CD14-positive monocyte (primary cell): ENCODE data around the gene ELANE. TPM values are rescaled to one million over a fixed set of nuclear protein-coding genes. Genes with fewer than 3 reads are reported as not detected.

Experiments
- DNase-seq, 3 donors: peaks; one replicate each; pipeline ENCODE4 v3.0.0-alpha.2; 2011 to 2022
- H2AFZ ChIP-seq: 2 replicates; pipeline ENCODE4 v1.6.0; 2012; ENCODE audit warnings: mild to moderate bottlenecking, low read depth, low read length, inconsistent platforms; ENCODE audit not compliant: insufficient read depth, poor library complexity, severe bottlenecking
- H3K27ac ChIP-seq, 2 donors: 1 replicate in 1 of 2; 2 replicates in 1 of 2; pipeline ENCODE4 v1.5.1; 2012 to 2013; ENCODE audit warnings: low read length in 2 of 2, control low read depth in 1 of 2, inconsistent platforms in 1 of 2, low read depth in 1 of 2, mild to moderate bottlenecking in 1 of 2
- H3K27me3 ChIP-seq, 2 donors: one replicate each; pipeline versions ENCODE4 v1.6.0 to v1.6.1; 2011 to 2013; ENCODE audit warnings: low read length in 2 of 2; ENCODE audit not compliant: control insufficient read depth in 2 of 2, insufficient read depth in 2 of 2
- H3K36me3 ChIP-seq, 2 donors: replicated peaks in 1 of 2; 1 replicate in 1 of 2; 2 replicates in 1 of 2; pipeline versions ENCODE4 v1.5.1 to v1.6.1; 2012 to 2013; ENCODE audit warnings: low read length in 2 of 2, control low read depth in 1 of 2, inconsistent platforms in 1 of 2, mild to moderate bottlenecking in 1 of 2; ENCODE audit not compliant: insufficient read depth in 2 of 2, control insufficient read depth in 1 of 2
- H3K4me1 ChIP-seq, 2 donors: 1 replicate in 1 of 2; 2 replicates in 1 of 2; pipeline versions ENCODE4 v1.5.1 to v1.6.1; 2012 to 2013; ENCODE audit warnings: low read length in 2 of 2, control low read depth in 1 of 2, inconsistent platforms in 1 of 2, mild to moderate bottlenecking in 1 of 2, moderate library complexity in 1 of 2; ENCODE audit not compliant: insufficient read depth in 2 of 2, control insufficient read depth in 1 of 2
- H3K4me2 ChIP-seq: replicated peaks from 2 replicates; pipeline ENCODE3; 2012; ENCODE audit warnings: low read length, moderate library complexity, mild to moderate bottlenecking; ENCODE audit not compliant: poor library complexity, severe bottlenecking; ENCODE audit errors: extremely low read depth
- H3K4me3 ChIP-seq, 3 experiments: fragments of 200-600 bp in 1 of 3; sonication (generic) in 1 of 3; replicated peaks in 1 of 3; 1 replicate in 2 of 3; 2 replicates in 1 of 3; pipeline ENCODE4 v1.5.1; 2011 to 2013; ENCODE audit warnings: low read length in 3 of 3, mild to moderate bottlenecking in 3 of 3, control low read depth in 2 of 3, low read depth in 2 of 3, inconsistent platforms in 1 of 3, moderate library complexity in 1 of 3
- H3K79me2 ChIP-seq: 2 replicates; pipeline ENCODE4 v1.6.0; 2012; ENCODE audit warnings: mild to moderate bottlenecking, control low read depth, inconsistent platforms, low read length, moderate library complexity; ENCODE audit not compliant: insufficient read depth
- H3K9ac ChIP-seq: 2 replicates; pipeline ENCODE4 v1.6.0; 2017; ENCODE audit warnings: low read length, mild to moderate bottlenecking; ENCODE audit not compliant: insufficient read depth, poor library complexity, severe bottlenecking
- H3K9me3 ChIP-seq, 2 donors: replicated peaks in 1 of 2; 1 replicate in 1 of 2; 2 replicates in 1 of 2; pipeline versions ENCODE4 v1.5.1 to v1.6.1; 2012 to 2013; ENCODE audit warnings: low read length in 2 of 2, control low read depth in 1 of 2; ENCODE audit not compliant: control insufficient read depth in 1 of 2, insufficient read depth in 1 of 2
- H4K20me1 ChIP-seq: 2 replicates; pipeline ENCODE4 v1.6.0; 2012; ENCODE audit warnings: mild to moderate bottlenecking, low read length, control low read depth, moderate library complexity; ENCODE audit not compliant: insufficient read depth
- H3K27ac Mint-ChIP-seq, 7 donors: one replicate each; pipeline ENCODE4 v1.8.0; 2020; ENCODE audit warnings: mild to moderate bottlenecking in 7 of 7, mixed read lengths in 7 of 7, moderate library complexity in 6 of 7, inconsistent platforms in 2 of 7
- H3K27me3 Mint-ChIP-seq, 3 donors: one replicate each; pipeline ENCODE4 v1.8.0; 2021 to 2022; ENCODE audit warnings: low read depth in 3 of 3, mild to moderate bottlenecking in 3 of 3, mixed read lengths in 3 of 3, moderate library complexity in 3 of 3, inconsistent platforms in 1 of 3
- H3K36me3 Mint-ChIP-seq, 2 donors: one replicate each; pipeline ENCODE4 v1.8.0; 2020; ENCODE audit warnings: mixed read lengths in 2 of 2, inconsistent platforms in 1 of 2, mild to moderate bottlenecking in 1 of 2
- H3K4me1 Mint-ChIP-seq: one replicate; pipeline ENCODE4 v1.8.0; 2020; ENCODE audit warnings: mild to moderate bottlenecking, mixed read lengths
- H3K4me3 Mint-ChIP-seq, 2 donors: one replicate each; pipeline ENCODE4 v1.8.0; 2020; ENCODE audit warnings: mild to moderate bottlenecking in 2 of 2, mixed read lengths in 2 of 2, moderate library complexity in 1 of 2
- H3K9me3 Mint-ChIP-seq, 7 donors: one replicate each; pipeline ENCODE4 v1.8.0; 2020 to 2022; ENCODE audit warnings: mixed read lengths in 7 of 7, mild to moderate bottlenecking in 6 of 7, moderate library complexity in 6 of 7, inconsistent platforms in 2 of 7
- CTCF ChIP-seq: fragments of 200-600 bp; IDR thresholded peaks from one replicate; pipeline ENCODE4 v1.8.0; 2022; ENCODE audit warnings: antibody characterized with exemption, mild to moderate bottlenecking
- WGBS: methylation state at CpG from one replicate; pipeline ENCODE4 v1.1.5; 2013; ENCODE audit warnings: missing lambda C conversion rate; ENCODE audit not compliant: insufficient coverage; 5-methylcytosine and 5-hydroxymethylcytosine counted together
- intact Hi-C, 2 donors: fragments of 100-400 bp; cut with micrococcal nuclease; formaldehyde crosslinking; loops; one replicate each; pipeline versions ENCODE4 v1.15.0 to v1.15.1; 2023
- polyA plus RNA-seq, 3 donors: library from polyadenylated mRNA; depleted of rRNA in 1 of 3; unstranded in 2 of 3; stranded (reverse) in 1 of 3; fragments of 300-500 nt in 2 of 3; fragments of >200 nt in 1 of 3; fragmentation: Illumina TruSeq in 2 of 3; gene quantifications; 1 replicate in 2 of 3; 2 replicates in 1 of 3; pipeline ENCODE4 v1.2.3, GENCODE V29; 2012 to 2021

Gene ELANE
- polyA plus RNA-seq, 3 donors, result 0.61 to 2.0 (median 1.3) TPM

- peaks cover 1 to 8% (median 1%) of the 10 kb centered on the region in 3 donors for H3K27me3 Mint-ChIP-seq
- intact Hi-C loops, result no loop called here
- H3K27me3 ChIP-seq, result no peaks in the 10 kb centered on the region
- no peaks in the 10 kb centered on the region for H3K9me3 Mint-ChIP-seq
- H3K79me2 ChIP-seq, result peaks cover 66% of the 10 kb centered on the region
- no peaks in the 10 kb centered on the region for H3K9me3 ChIP-seq
- peak within 1 kb of the TSS; percentile 84 for H3K4me2 ChIP-seq
- peak within 1 kb of the TSS; percentile 74 for H2AFZ ChIP-seq
- no peaks in the 10 kb centered on the region for H4K20me1 ChIP-seq
- H3K4me3 ChIP-seq, result peak within 1 kb of the TSS; percentile 15 to 66 (median 37)
- H3K9ac ChIP-seq, result peak within 1 kb of the TSS; percentile 62
- H3K27ac Mint-ChIP-seq, result peak within 1 kb of the TSS in 6 of 7 donors; percentile 54 to 85 (median 73)
- H3K36me3 ChIP-seq, result no peaks in the 10 kb centered on the region
- no peak for TF ChIP-seq CTCF
- 13% methylated on average over 33 of the region's 33 CpGs for WGBS
- peak; percentile 48 to 68 (median 66) for DNase-seq
- peak within 1 kb of the TSS; percentile 37 to 76 for H3K27ac ChIP-seq
- H3K36me3 Mint-ChIP-seq, result no peaks in the 10 kb centered on the region
- H3K4me1 ChIP-seq, result peaks cover 71 to 84% of the 10 kb centered on the region in 2 donors
- peak within 1 kb of the TSS; percentile 74 to 79 for H3K4me3 Mint-ChIP-seq
- H3K4me1 Mint-ChIP-seq, result peaks cover 73% of the 10 kb centered on the region
These were observed 24.3 kb upstream of the ELANE start, which contains the start of gene AZU1 for GRCh38 chr19:827710-828321. Gene AZU1, plus strand, starts transcription at chr19:827837. Its CDS starts 10 bp downstream, at chr19:827847.

GRCh38 chr19:829129-829758 is 22.9 kb upstream of the ELANE start:
- Mint-ChIP-seq H3K4me1 (peaks cover 62% of the 10 kb centered on the region), H3K36me3 (no peaks in the 10 kb centered on the region), H3K27ac (peak overlapping the region in 1 of 7 donors; percentile 64), H3K4me3 (peak overlapping the region in 1 of 2 donors; percentile 15), H3K9me3 (no peaks in the 10 kb centered on the region), H3K27me3 (peaks cover 0 to 9% (median 1%) of the 10 kb centered on the region in 3 donors)
- 42% methylated on average over 16 of the region's 18 CpGs for WGBS
- DNase-seq, result no peak
- intact Hi-C loops, result no loop called here
- H3K9me3 ChIP-seq, result no peaks in the 10 kb centered on the region
- H3K4me1 ChIP-seq, result peaks cover 60 to 71% of the 10 kb centered on the region in 2 donors
- H3K79me2 ChIP-seq, result peaks cover 54% of the 10 kb centered on the region
- no peaks in the 10 kb centered on the region for H3K27me3 ChIP-seq
- H3K27ac ChIP-seq, result no peak overlapping the region
- no peaks in the 10 kb centered on the region for H3K36me3 ChIP-seq
- H3K9ac ChIP-seq, result no peak overlapping the region
- H3K4me3 ChIP-seq, result no peak overlapping the region
- no peak overlapping the region for H2AFZ ChIP-seq
- no peak for TF ChIP-seq CTCF
- no peak overlapping the region for H3K4me2 ChIP-seq
- H4K20me1 ChIP-seq, result no peaks in the 10 kb centered on the region
